ENCODE results near the gene CCDC63. TPM values are rescaled to one million over a fixed set of nuclear protein-coding genes. Genes with fewer than 3 reads are reported as not detected.

Gene CCDC63
- total and polyA plus RNA-seq, 9 of the 15 experiments (the other 6 are each of a cell fraction or from before 2014, with no cell fraction given): not detected

DNA sequence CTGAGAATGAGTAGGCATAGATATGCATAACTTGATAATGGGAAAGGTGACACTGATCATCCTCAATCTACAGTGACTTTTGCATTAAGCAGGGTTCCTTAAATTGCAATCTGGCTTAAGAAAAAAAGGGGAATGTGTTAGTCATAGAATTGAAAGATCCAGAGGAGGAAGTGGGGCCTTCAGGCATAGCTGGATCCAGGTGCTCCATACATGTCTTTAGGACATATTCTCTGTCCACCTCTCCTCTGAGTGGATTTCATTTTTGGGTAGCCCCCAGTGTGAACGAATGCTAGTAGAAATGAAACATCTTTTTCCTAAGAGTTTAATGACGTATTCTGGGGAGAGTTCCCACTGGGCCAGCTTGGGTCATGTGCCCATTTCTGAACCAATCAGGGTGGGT lies 27.6 kb downstream of the CCDC63 start (continued):
- TF ChIP-seq, protein P1, sequence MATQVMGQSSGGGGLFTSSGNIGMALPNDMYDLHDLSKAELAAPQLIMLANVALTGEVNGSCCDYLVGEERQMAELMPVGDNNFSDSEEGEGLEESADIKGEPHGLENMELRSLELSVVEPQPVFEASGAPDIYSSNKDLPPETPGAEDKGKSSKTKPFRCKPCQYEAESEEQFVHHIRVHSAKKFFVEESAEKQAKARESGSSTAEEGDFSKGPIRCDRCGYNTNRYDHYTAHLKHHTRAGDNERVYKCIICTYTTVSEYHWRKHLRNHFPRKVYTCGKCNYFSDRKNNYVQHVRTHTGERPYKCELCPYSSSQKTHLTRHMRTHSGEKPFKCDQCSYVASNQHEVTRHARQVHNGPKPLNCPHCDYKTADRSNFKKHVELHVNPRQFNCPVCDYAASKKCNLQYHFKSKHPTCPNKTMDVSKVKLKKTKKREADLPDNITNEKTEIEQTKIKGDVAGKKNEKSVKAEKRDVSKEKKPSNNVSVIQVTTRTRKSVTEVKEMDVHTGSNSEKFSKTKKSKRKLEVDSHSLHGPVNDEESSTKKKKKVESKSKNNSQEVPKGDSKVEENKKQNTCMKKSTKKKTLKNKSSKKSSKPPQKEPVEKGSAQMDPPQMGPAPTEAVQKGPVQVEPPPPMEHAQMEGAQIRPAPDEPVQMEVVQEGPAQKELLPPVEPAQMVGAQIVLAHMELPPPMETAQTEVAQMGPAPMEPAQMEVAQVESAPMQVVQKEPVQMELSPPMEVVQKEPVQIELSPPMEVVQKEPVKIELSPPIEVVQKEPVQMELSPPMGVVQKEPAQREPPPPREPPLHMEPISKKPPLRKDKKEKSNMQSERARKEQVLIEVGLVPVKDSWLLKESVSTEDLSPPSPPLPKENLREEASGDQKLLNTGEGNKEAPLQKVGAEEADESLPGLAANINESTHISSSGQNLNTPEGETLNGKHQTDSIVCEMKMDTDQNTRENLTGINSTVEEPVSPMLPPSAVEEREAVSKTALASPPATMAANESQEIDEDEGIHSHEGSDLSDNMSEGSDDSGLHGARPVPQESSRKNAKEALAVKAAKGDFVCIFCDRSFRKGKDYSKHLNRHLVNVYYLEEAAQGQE (IDR thresholded peaks at IDR 0.05; ENCODE audit: borderline replicate concordance): no peak
- TF ChIP-seq, protein P1 (CRISPR knock-in tag; IDR thresholded peaks at IDR 0.05; ENCODE audit: low read depth): no peak
- TF ChIP-seq ZZZ3 (IDR thresholded peaks at IDR 0.05) (no peak), ARNT (IDR thresholded peaks at IDR 0.05) (no peak), SMARCA4 (IDR thresholded peaks at IDR 0.05) (no peak), PTRF (tag; IDR thresholded peaks at IDR 0.05) (no peak), ZSCAN32 (CRISPR knock-in tag; IDR thresholded peaks at IDR 0.05) (no peak)

All from K562 (cell line).